NCI-H2196 (cell line): ENCODE measurements around the gene PRKAB2.
A peak's percentile ranks its signal among the peaks of the same experiment; 100 is the strongest.
"Not testable (repeated sequence)": the region's sequence is repeated elsewhere in the genome, so short reads cannot be mapped to it uniquely, and the experiment has no call there.

ENCODE experiments used
- DNase-seq: peaks from one replicate; lab custom pipeline; 2025; ENCODE audit not compliant: unreplicated experiment; lab: John Stamatoyannopoulos, UW

PRKAB2 gene, protein sequence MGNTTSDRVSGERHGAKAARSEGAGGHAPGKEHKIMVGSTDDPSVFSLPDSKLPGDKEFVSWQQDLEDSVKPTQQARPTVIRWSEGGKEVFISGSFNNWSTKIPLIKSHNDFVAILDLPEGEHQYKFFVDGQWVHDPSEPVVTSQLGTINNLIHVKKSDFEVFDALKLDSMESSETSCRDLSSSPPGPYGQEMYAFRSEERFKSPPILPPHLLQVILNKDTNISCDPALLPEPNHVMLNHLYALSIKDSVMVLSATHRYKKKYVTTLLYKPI

DNA sequence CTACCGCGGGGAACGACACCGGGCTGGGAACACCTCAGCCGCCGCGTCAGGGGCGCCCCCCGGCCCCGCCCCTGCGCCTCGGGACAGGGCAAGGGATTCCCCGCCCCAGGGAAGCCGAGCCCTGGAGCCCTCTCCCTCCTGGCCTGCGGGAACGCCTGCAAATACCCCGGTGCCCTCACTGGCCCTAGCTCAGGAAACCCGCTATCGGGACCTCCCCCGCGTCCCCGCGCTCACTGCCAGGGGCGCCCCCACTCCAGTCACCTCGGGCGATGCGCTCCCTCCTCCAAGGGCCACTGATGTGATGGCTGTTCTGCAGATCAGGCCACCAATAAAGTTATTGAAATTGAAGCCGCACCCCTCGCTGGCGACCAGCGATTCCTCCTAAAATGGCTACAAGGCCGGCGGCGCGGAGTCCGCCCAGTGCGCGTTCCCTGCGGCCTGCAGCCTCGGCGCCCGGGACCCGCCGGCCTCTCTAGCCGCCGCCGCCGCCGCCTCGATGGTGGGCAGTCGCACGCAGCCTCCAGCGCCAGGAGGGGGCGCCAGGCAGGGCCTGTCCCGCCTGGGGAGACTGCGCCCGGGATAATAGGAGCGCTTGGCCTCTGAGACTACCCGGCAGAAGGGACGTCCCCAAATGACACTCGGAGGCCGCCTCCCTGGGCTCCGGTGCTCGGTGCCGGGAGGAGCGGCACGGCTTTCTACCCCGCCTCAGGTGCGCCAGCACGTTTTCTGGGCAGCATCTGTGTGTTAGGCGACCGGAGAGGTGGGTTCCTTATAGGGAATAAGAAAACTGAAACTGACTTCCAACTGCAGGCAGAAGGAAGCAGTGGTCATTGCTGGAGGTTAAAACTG is at the start of gene PRKAB2:
Gene PRKAB2 (minus strand): TSS at position 303 of the 849 bp plus-strand sequence. CDS start 326 bp downstream, outside the sequence.
- DNase-seq = peak; percentile 95

DNA sequence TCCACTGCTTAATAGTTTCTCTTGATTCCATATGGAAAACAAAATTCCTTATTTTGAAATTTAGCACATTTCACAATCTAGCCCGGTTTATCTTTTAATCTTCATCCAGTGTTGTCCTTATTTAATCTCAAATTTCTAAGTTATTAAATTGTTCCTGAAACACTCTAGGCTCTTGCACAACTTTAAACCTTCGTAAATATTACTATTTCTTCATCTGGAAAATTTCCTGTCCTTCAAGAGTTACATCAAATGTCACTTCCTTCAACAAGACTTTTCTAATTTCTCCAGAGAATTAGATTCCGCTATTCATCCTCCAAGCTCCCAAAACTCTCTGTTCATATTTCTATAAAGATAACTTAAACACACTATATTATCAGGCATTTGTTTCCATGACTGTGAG is 46.3 kb upstream of the PRKAB2 start:
- no peak for DNase-seq

DNA sequence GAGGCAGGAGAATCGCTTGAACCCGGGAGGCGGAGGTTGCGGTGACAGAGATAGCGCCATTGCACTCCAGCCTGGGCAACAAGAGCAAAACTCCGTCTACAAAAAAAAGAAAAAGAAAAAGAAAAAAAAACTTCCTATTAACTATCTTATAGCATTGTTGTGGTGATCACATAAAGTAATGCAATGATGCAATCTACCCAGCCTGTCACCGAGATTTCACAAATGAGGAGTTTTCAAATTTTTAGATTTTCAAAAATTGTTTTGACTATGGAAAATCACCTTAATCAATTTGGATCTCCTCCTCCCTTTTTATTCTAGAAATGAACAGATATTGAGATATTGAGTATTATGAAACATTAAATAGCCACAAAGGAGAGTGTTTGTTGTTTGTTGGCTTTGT is 44.9 kb upstream of the PRKAB2 start:
- DNase-seq = no peak

DNA sequence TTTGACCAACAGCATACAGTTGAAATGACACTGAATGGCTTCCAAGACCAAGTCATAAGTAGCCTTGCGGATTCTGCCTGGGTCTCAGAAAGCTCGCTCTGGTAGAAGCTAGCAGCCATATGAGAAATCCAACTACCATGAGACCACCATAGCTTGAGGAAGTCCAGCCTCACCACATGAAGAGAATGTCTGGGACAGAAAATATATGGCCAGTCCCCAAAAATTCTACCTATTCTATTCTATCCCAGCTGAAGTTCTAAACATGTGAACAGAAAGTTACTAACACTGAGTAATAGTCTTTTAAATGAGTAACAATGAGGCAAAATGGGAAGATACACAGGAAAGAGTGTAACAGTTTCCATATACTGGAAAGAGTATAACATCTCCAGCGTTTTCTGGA is 43.9 kb upstream of the PRKAB2 start:
- DNase-seq = no peak

GRCh38 chr1:147215540-147215916 is 43.3 kb upstream of the PRKAB2 start:
- DNase-seq = peak; percentile 32

DNA sequence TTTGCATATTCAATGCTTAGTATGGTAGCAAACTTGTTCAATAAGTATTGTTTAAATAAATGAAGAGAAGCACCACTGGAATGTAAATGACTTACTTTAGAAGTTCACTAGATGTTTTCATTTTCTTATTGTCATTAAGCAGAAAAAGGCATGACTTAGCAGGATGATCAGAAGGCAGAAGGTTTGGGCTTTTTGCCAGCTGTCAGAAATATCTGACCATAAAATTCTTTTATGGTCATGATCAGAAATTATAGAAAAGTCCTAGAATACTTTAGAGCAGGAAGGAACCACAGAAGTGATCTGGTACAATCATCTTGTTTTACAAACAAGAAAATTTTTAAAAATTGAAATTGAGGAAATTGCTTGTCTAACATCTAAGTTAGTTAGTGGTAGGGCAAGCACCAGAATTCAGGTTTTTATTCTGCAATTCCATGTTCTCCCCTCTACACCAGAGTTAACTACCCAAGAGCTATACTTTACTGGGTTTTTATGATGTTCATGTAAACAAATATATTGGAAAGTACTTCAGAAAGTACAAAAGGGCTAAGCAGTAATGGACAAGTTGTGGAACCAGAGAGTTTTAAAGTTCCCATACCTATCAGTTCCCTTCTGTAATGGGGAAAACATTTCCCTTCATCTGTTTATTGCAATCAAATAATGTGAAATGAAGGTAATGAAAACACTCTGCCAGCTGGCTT is 42.7 kb upstream of the PRKAB2 start:
- no peak for DNase-seq

DNA sequence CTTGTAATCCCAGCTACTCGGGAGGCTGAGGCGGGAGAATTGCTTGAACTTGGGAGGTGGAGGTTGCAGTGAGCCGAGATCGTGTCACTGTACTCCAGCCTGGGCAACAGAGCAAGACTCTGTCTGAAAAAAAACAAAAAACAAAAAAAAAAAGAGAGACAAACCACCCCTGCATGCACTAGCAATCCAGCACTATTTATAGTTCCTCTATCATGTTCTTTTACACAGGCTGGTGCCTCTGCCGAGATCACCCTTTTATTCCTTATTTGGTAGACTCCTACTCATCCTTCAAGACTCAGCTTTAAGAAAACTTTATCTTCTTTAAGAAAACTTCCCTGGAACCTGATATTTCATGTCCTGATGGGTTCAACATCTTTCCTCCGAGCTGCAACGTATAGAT is 42.1 kb upstream of the PRKAB2 start:
- no peak for DNase-seq

DNA sequence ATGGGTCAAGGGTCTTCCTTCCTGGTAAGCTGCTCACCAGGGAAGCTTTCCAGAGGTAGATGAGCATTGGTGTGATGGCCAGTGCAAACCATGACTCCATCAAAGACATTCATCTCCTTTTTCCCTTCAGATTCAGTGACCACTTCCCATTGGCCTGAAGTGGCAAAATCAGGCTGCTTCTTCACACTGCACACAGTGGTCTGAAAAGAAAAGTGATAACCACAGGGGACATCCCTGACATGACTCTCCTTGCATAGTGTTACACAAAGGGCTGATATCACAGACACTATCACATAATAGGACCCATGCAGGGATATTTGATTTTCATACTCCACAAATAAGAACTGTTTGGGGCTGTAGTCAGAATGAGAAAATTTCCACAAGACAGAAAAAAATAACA is 41.0 kb upstream of the PRKAB2 start:
- DNase-seq = no peak

DNA sequence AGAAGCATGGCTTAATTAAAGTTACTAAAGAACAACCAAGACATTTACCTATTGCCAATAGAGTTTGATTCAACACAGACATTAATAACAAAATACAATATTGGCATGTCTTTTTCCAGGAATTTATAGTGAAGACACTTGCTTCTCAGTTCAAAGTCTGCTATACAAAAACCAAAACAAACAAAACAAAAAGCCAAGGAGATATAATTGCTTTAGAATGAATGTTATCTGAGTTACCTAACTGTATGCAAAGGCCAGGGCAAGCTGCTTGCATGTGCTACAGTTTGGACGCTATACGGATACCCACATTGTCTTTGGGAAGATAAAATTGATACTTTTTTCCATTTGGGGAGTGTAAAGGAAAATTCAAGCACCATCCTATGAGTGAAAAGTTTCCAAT is 39.3 kb upstream of the PRKAB2 start:
- DNase-seq = no peak

- DNase-seq = no peak
These were observed 38.7 kb upstream of the PRKAB2 start for GRCh38 chr1:147210987-147211386.

DNA sequence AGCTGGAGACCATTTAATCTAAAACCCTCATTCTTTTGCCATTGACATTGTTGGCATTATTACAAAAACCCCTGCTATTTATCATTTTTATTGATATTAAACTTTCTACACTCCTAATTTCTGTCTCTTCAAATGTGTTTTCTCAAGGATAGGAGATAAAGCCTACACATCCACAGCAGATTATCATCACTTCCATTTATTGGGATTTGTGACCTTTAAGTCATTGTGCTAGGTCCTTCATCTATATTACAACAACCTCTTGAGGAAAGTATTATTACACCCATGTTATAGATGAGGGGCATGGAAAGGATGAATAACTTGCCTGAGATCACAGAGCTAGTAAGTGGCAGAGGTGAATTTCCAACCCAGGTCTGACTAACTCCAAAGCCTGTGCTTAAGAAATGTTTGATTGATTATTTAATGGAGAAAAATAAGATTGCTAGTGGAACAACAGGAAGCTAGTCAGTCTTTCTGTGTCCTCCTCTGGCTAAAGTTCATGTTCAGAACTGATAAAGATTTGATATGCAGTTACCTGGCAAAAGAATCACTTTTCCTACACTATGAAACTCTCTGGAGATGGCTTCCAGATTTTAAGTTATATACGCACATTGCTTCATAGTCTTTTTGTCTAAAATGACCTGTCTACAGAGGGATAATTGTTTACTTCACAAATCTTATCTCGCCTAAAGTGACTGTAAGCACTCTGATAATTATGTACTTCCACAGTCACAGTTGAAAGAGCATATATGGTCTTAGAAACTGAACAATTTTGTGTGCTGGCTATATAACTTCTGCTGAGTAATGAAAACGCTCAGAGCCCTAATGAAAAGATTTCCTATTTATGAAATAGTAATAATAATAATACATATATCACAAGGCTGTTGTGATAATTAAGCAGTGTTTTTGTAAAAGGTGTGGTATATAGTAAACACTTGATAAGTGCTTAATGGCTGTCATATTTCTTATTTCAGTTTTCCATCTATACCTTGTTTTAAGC is 37.9 kb upstream of the PRKAB2 start:
- no peak for DNase-seq

DNA sequence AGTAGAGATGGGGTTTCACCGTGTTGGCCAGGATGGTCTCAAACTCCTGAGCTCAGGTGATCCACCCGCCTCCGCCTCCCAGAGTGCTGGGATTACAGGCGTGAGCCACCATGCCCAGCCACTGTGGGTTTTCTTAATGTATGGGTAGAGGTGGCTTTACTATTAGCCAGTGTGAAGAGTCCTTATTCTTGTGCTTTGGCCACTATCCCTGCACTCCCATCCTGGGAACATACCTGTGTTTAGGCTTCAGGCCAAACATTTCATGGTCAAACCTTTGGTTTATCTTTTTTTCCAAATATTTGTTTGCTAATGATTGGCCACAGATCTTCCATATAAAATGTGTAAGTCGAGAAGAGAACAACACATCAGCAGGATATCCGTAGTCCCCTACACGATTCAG is 36.3 kb upstream of the PRKAB2 start:
- no peak for DNase-seq

DNA sequence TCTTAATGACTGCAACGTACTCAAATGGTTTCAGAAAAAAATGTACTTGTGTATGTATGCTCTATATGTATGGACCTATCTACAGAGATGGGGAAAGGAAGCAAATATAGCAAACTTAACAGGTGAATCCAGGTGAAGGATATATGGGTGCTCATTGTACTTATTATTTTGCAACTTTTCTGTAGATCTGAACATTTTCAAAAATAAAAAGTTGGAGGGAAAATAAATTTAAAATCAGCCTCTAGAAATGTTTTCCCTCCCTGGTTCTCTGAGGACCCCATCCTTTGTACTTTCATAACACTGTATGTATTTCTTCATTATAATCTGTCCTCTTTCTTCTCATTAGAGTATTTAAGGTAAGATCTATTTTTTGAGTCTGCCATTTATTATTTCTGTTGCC is 34.9 kb upstream of the PRKAB2 start:
- DNase-seq = no peak

- DNase-seq = no peak
These were observed 31.8 kb upstream of the PRKAB2 start for GRCh38 chr1:147204080-147204479.

GRCh38 chr1:147202576-147202975 is 30.3 kb upstream of the PRKAB2 start:
- no peak for DNase-seq

GRCh38 chr1:147201786-147202185 is 29.5 kb upstream of the PRKAB2 start:
- DNase-seq = no peak

DNA sequence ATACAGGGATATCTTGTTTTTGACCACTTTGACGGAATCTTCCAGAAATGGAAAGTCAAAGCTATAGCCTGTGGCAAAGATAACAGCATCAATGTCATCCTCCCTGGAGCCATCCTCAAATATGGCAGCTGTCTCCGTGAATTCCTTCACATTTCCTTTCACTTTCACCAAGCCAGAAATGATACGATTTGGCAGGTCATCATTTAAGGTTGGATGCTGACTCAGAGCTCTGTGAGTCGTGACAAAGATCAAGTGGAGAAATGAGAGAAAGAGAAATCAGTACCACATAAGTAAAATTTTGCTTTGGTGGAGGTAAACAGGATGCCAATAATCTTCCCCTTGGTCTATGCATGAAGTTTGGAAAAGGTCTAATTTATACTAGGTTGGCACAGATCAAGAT is 29.0 kb upstream of the PRKAB2 start:
- no peak for DNase-seq

DNA sequence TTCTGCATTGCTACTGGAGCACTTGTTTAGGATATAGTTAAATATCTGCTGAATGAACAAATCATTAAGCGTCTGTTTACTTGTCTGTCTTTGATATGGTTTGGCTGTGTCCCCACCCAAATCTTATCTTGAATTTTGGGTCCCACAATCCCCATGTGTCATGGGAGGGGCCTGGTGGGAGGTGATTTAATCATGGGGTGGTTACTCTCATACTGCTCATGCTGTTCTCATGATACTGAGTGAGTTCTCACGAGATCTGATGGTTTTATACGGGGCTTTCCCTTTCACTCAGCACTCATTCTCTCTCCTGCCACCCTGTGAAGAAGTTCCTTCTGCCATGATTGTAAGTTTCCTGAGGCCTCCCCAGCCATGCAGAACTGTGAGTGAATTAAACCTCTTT is 25.1 kb upstream of the PRKAB2 start:
- not testable (repeated sequence) for DNase-seq

DNA sequence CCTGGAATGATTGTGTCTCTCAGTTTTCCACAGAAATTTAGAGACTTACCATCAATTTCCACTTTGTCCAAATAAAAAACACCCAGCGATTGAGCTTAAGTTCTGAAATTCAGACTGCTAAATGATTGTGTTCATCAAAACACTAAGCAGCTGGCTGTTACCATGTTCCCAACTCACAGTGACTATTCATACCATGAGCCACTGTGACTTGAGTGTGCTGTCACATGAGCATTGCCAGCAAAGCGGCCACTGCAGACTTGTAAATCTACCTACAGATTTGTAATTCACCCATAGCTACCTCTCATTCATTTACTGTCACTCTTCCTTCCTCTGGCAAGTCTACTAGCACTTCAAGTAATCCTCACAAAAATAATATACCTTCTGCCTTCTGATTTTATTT is 17.2 kb upstream of the PRKAB2 start:
- DNase-seq = no peak

GRCh38 chr1:147185432-147185831 is 13.2 kb upstream of the PRKAB2 start:
- peak; percentile 53 for DNase-seq
